GM12878 (cell line): ENCODE data around the gene ZNF888. TPM values are rescaled to one million over a fixed set of nuclear protein-coding genes. Genes with fewer than 3 reads are reported as not detected.
A peak's percentile ranks its signal among the peaks of the same experiment; 100 is the strongest.

Experiments used
- ATAC-seq: fragments of 200-7000 bp; cut with Tn5 transposase; 3 replicates; pipeline ENCODE4 v1.9.1; 2020; ENCODE audit warnings: mild to moderate bottlenecking, moderate library complexity
- BruUV-seq: library from RNA; stranded (reverse); fragments of 400-500 nt; replicated peaks from 2 replicates; lab custom pipeline; 2021; lab: Mats Ljungman, UMichigan
- CTCF ChIA-PET: fragments of 300-600 bp; sonication (Branson Sonifier 250); formaldehyde crosslinking; extraction: SDS; loops from one replicate; lab custom pipeline; 2021; ENCODE audit warnings: inconsistent platforms; lab: Yijun Ruan, JAX
- POLR2A ChIA-PET: fragments of 350-600 bp; formaldehyde crosslinking; extraction: SDS; loops from one replicate; lab custom pipeline; 2021; ENCODE audit warnings: inconsistent platforms; lab: Charles Lee
- RAD21 ChIA-PET: fragments of 300-600 bp; sonication (Branson Sonifier 250); formaldehyde crosslinking; loops from one replicate; lab custom pipeline; 2023; ENCODE audit warnings: antibody characterized with exemption; ENCODE audit not compliant: unreplicated experiment; lab: Charles Lee
- SMC1A ChIA-PET: fragments of 300-600 bp; sonication (Branson Sonifier 250); formaldehyde crosslinking; loops from one replicate; lab custom pipeline; 2023; ENCODE audit not compliant: unreplicated experiment, uncharacterized antibody; lab: Charles Lee
- DNase-seq: peaks from one replicate; pipeline ENCODE4 v3.0.0-alpha.2; 2011; ENCODE audit warnings: low read depth, low spot score
- FAIRE-seq: peaks from 3 replicates; lab custom pipeline; 2011; peaks lifted over from hg19 to GRCh38; lab: Jason Lieb, UNC
- H2AFZ ChIP-seq: 2 replicates; pipeline ENCODE4 v1.6.0; 2011; ENCODE audit warnings: low read depth, low read length, control low read depth; ENCODE audit not compliant: control insufficient read depth
- H3K27ac ChIP-seq: 2 replicates; pipeline ENCODE4 v1.5.1; 2011; ENCODE audit warnings: control low read depth; ENCODE audit not compliant: control insufficient read depth, insufficient read depth
- H3K27me3 ChIP-seq, 2 experiments: replicated peaks in 1 of 2; 2 replicates each; pipeline versions ENCODE4 v1.6.0 to v1.6.1; 2011; ENCODE audit warnings: low read length in 1 of 2; ENCODE audit not compliant: control insufficient read depth in 2 of 2, insufficient read depth in 2 of 2
- H3K36me3 ChIP-seq, 2 experiments: 2 replicates each; pipeline ENCODE4 v1.5.1; 2011; ENCODE audit warnings: low read length in 1 of 2; ENCODE audit not compliant: control insufficient read depth in 2 of 2, insufficient read depth in 2 of 2
- H3K4me1 ChIP-seq: 2 replicates; pipeline ENCODE4 v1.6.1; 2011; ENCODE audit warnings: mild to moderate bottlenecking, low read length, moderate library complexity, mixed read lengths; ENCODE audit not compliant: control insufficient read depth, insufficient read depth
- H3K4me2 ChIP-seq: 2 replicates; pipeline ENCODE4 v1.6.0; 2011; ENCODE audit warnings: control low read depth; ENCODE audit not compliant: control insufficient read depth, insufficient read depth
- H3K4me3 ChIP-seq: fragments of 200-600 bp; sonication (generic); 2 replicates; pipeline ENCODE4 v1.5.1; 2016
- H3K79me2 ChIP-seq: 2 replicates; pipeline ENCODE4 v1.6.0; 2011; ENCODE audit warnings: low read length; ENCODE audit not compliant: control insufficient read depth, insufficient read depth
- H3K9ac ChIP-seq: 2 replicates; pipeline ENCODE4 v1.8.0; 2011; ENCODE audit warnings: low read length, control low read depth, mixed read lengths; ENCODE audit not compliant: control insufficient read depth, insufficient read depth
- H3K9me3 ChIP-seq: replicated peaks from 3 replicates; pipeline ENCODE4 v1.5.1; 2011; ENCODE audit warnings: mild to moderate bottlenecking, low read length; ENCODE audit not compliant: control insufficient read depth, insufficient read depth
- H4K20me1 ChIP-seq: 2 replicates; pipeline ENCODE4 v1.6.0; 2011; ENCODE audit not compliant: control insufficient read depth, insufficient read depth
- ASH2L ChIP-seq: fragments of 300-600, 200-600 bp; sonication (generic); IDR thresholded peaks from 2 replicates; pipeline ENCODE4 v1.6.1; 2017; ENCODE audit warnings: low read depth, mild to moderate bottlenecking, borderline replicate concordance
- BACH1 ChIP-seq: fragments of 450-650 bp; IDR thresholded peaks from 2 replicates; pipeline ENCODE4 v1.6.1; 2017; ENCODE audit warnings: mild to moderate bottlenecking, borderline replicate concordance
- CREB1 ChIP-seq: IDR thresholded peaks from 2 replicates; pipeline ENCODE4 v1.6.1; 2012; ENCODE audit warnings: low read depth, mild to moderate bottlenecking, inconsistent platforms
- ETV6 ChIP-seq, 2 experiments: fragments of 450-650 bp in 1 of 2; IDR thresholded peaks in 1 of 2; conservative IDR thresholded peaks in 1 of 2; 2 replicates each; pipeline ENCODE4 v1.6.1; 2014; ENCODE audit warnings: antibody characterized with exemption in 1 of 2, borderline replicate concordance in 1 of 2, low read depth in 1 of 2, mild to moderate bottlenecking in 1 of 2, moderate library complexity in 1 of 2
- HDGF ChIP-seq: fragments of 450-650 bp; IDR thresholded peaks from 2 replicates; pipeline ENCODE4 v1.6.1; 2016; ENCODE audit warnings: antibody characterized with exemption
- MEF2B ChIP-seq: fragments of 450-650 bp; IDR thresholded peaks from 2 replicates; pipeline ENCODE4 v1.6.1; 2018; ENCODE audit warnings: mild to moderate bottlenecking, moderate library complexity; ENCODE audit not compliant: partially characterized antibody, poor library complexity, severe bottlenecking
- NFIC ChIP-seq: IDR thresholded peaks from 2 replicates; pipeline ENCODE4 v1.6.1; 2012; ENCODE audit warnings: low read depth, mild to moderate bottlenecking, inconsistent platforms, low read length, moderate library complexity
- NFXL1 ChIP-seq: fragments of 450-650 bp; IDR thresholded peaks from 2 replicates; pipeline ENCODE4 v1.6.1; 2017; ENCODE audit warnings: antibody characterized with exemption, mild to moderate bottlenecking, borderline replicate concordance
- NRF1 ChIP-seq: conservative IDR thresholded peaks from 2 replicates; pipeline ENCODE4 v1.6.1; 2011; ENCODE audit warnings: mild to moderate bottlenecking, low read depth, low read length, improper control_type of control experiment
- POLR2AphosphoS5 ChIP-seq: IDR thresholded peaks from 2 replicates; pipeline ENCODE4 v1.6.1; 2011; ENCODE audit warnings: mild to moderate bottlenecking, low read length, inconsistent platforms
- SMAD1 ChIP-seq: fragments of 450-650 bp; IDR thresholded peaks from 2 replicates; pipeline ENCODE4 v1.6.1; 2018; ENCODE audit warnings: mild to moderate bottlenecking, low read depth; ENCODE audit not compliant: partially characterized antibody
- SPI1 ChIP-seq: IDR thresholded peaks from 2 replicates; pipeline ENCODE4 v1.6.1; 2011; ENCODE audit warnings: low read depth, mild to moderate bottlenecking, low read length, moderate library complexity, borderline replicate concordance; ENCODE audit not compliant: insufficient read depth
- TARDBP ChIP-seq: IDR thresholded peaks from 2 replicates; pipeline ENCODE4 v1.6.1; 2016; ENCODE audit warnings: borderline replicate concordance
- TBL1XR1 ChIP-seq: IDR thresholded peaks from 2 replicates; pipeline ENCODE4 v1.6.1; 2012; ENCODE audit warnings: low read depth, low read length, improper control_type of control experiment
- WRNIP1 ChIP-seq: IDR thresholded peaks from 2 replicates; pipeline ENCODE4 v1.6.1; 2011; ENCODE audit warnings: low read depth, low read length, improper control_type of control experiment, borderline replicate concordance
- ZNF24 ChIP-seq: fragments of 450-650 bp; IDR thresholded peaks from 2 replicates; pipeline ENCODE4 v1.6.1; 2017; ENCODE audit warnings: antibody characterized with exemption, mild to moderate bottlenecking
- WGBS: methylation state at CpG from one replicate; pipeline ENCODE4 v1.1.6; 2016; ENCODE audit warnings: low lambda C conversion rate; ENCODE audit not compliant: insufficient replicate concordance, insufficient coverage; ENCODE audit errors: missing lambda C conversion rate; 5-methylcytosine and 5-hydroxymethylcytosine counted together
- in situ Hi-C: fragments of 300-500 bp; cut with MboI; formaldehyde crosslinking; loops from 9 replicates; pipeline ENCODE4 v1.14.3; 2018; ENCODE audit warnings: mixed read lengths
- intact Hi-C: fragments of 100-400 bp; cut with micrococcal nuclease; formaldehyde crosslinking; loops from one replicate; pipeline ENCODE4 v1.14.2; 2022; ENCODE audit not compliant: unreplicated experiment
- polyA plus RNA-seq, 11 experiments: library from polyadenylated mRNA; depleted of rRNA in 4 of 11; unstranded in 6 of 11; stranded (reverse) in 5 of 11; fragments of >200 nt; fragmentation: Nextera tagmentation in 4 of 11; fragmentation: Illumina TruSeq in 1 of 11; extraction: Ambion mirVana in 4 of 11; extraction: Trizol in 1 of 11; gene quantifications; 1 replicate in 1 of 11; 2 replicates in 10 of 11; pipeline versions ENCODE4 v1.2.1 to v1.2.3, GENCODE V29; 2011 to 2016; ENCODE audit warnings: inconsistent platforms in 2 of 11, missing spikeins in 2 of 11, low read depth in 1 of 11
- total RNA-seq, 4 experiments: library from RNA; depleted of rRNA in 3 of 4; stranded (reverse); fragments of >200 nt in 3 of 4; fragmentation: Illumina TruSeq in 1 of 4; extraction: Trizol in 1 of 4; gene quantifications; 2 replicates each; pipeline versions ENCODE4 v1.2.1 to v1.2.3, GENCODE V29; 2013 to 2021
- TF ChIP-seq, protein P1 (sequence below): IDR thresholded peaks from 2 replicates; pipeline ENCODE4 v1.6.1; 2011; ENCODE audit warnings: borderline replicate concordance, low read depth, mild to moderate bottlenecking, moderate library complexity, mixed read lengths, low read length; ENCODE audit not compliant: insufficient read depth; ENCODE audit errors: extremely low read length
- TF ChIP-seq, protein P2 (sequence below): IDR thresholded peaks from 2 replicates; pipeline ENCODE4 v1.6.1; 2012; ENCODE audit warnings: low read depth, low read length, improper control_type of control experiment
- TF ChIP-seq, protein P3 (sequence below): fragments of 450-650 bp; formaldehyde crosslinking; IDR thresholded peaks from 2 replicates; pipeline ENCODE4 v1.4.0; 2022; ENCODE audit warnings: mild to moderate bottlenecking, moderate library complexity

ZNF888 gene
- total and polyA plus RNA-seq, 10 of the 15 experiments (the other 5 are each of a cell fraction or from before 2014, with no cell fraction given): 0.26 to 4.3 (median 2.7) TPM

DNA sequence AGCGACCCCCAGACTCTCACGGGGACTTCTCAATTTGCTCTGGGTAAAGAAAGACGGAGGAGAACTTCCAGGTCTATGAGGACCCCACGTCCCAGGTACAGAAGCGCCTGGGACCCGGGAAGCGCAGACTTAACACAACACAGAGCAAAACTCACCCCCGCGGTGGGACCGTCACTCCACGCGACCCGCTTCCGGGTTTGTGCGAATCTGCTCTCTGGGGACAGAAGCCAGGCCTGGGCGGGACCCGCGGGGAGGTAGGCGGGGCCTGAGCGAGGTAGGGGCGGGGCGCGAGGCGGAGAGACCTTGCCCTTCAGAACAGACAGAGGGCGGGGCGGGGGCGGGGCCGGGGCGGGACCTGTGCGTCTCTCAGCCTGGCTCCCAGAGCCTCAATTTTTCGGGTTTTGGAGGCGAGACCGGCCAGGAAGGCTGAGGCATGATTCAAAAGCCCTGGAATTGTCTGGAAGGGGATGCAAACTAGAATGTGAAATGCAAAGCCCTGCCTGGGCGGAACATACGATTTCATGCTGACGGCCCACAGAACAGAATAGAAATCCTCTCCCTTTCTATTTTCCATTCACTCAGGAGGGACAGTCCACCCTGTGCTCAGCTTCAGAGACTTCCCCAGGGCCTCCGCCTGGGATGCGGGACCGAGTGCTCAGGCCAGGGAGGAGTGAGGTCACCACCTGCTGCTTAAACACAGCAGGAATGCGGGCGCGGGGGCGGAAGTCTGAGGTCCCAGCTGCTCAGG is 19.3 kb upstream of the ZNF888 start:
- BruUV-seq: no TSS peak
- ChIA-PET RAD21 (no interaction called here), SMC1A (interaction anchor here (0.9 kb wide), 1 partner anchor 20 kb away, joined by 3 read pairs; the partner anchor contains the start of gene ZNF816), CTCF (no interaction called here), POLR2A (interaction anchor here (0.7 kb wide), 1 partner anchor 21 kb away, joined by 3 read pairs; no protein-coding TSS in a partner anchor)
- in situ Hi-C loops: loop anchor here (5.0 kb wide), 1 partner anchor 85 kb away; the partner anchor contains the start of gene ZNF468
- FAIRE-seq (peak; percentile 7), DNase-seq (peak; percentile 48), ATAC-seq (peak; percentile 99)
- peak overlapping the region; percentile 90 for H3K4me3 ChIP-seq
- H3K4me2 ChIP-seq: peak overlapping the region; percentile 87
- H3K79me2 ChIP-seq: peaks cover 4% of the 10 kb centered on the region
- no peaks in the 10 kb centered on the region for H4K20me1 ChIP-seq
- no peaks in the 10 kb centered on the region for H3K27me3 ChIP-seq
- no peaks in the 10 kb centered on the region for H3K36me3 ChIP-seq
- H2AFZ ChIP-seq: peak overlapping the region; percentile 89
- no peaks in the 10 kb centered on the region for H3K4me1 ChIP-seq
- H3K9me3 ChIP-seq: no peaks in the 10 kb centered on the region; the same call in 1 of the 3 replicates
- intact Hi-C loops: no loop called here
- H3K9ac ChIP-seq: peak overlapping the region; percentile 84
- H3K27ac ChIP-seq: peak overlapping the region; percentile 77
- under 1% methylated on average over 30 of the region's 43 CpGs for WGBS
- TF ChIP-seq ZNF24 (no peak), SPI1 (no peak), TARDBP (no peak), SMAD1 (no peak), ETV6 (conservative IDR thresholded peaks at IDR 0.05 in 1 of 2, IDR thresholded peaks at IDR 0.05 in 1 of 2; ENCODE audit: borderline replicate concordance in 1 of 2, low read depth in 1 of 2) (no peak), TBL1XR1 (no peak), NFIC (no peak), BACH1 (no peak), NRF1 (no peak), NFXL1 (no peak), WRNIP1 (no peak), ASH2L (no peak), POLR2AphosphoS5 (peak; percentile 87), MEF2B (peak; percentile 90), CREB1 (peak; percentile 61), HDGF (no peak)
- TF ChIP-seq, protein P1, sequence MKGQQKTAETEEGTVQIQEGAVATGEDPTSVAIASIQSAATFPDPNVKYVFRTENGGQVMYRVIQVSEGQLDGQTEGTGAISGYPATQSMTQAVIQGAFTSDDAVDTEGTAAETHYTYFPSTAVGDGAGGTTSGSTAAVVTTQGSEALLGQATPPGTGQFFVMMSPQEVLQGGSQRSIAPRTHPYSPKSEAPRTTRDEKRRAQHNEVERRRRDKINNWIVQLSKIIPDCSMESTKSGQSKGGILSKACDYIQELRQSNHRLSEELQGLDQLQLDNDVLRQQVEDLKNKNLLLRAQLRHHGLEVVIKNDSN: no peak
- TF ChIP-seq, protein P2, sequence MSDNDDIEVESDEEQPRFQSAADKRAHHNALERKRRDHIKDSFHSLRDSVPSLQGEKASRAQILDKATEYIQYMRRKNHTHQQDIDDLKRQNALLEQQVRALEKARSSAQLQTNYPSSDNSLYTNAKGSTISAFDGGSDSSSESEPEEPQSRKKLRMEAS: peak; percentile 51; the same call in 1 of the 2 replicates
- TF ChIP-seq, protein P3, sequence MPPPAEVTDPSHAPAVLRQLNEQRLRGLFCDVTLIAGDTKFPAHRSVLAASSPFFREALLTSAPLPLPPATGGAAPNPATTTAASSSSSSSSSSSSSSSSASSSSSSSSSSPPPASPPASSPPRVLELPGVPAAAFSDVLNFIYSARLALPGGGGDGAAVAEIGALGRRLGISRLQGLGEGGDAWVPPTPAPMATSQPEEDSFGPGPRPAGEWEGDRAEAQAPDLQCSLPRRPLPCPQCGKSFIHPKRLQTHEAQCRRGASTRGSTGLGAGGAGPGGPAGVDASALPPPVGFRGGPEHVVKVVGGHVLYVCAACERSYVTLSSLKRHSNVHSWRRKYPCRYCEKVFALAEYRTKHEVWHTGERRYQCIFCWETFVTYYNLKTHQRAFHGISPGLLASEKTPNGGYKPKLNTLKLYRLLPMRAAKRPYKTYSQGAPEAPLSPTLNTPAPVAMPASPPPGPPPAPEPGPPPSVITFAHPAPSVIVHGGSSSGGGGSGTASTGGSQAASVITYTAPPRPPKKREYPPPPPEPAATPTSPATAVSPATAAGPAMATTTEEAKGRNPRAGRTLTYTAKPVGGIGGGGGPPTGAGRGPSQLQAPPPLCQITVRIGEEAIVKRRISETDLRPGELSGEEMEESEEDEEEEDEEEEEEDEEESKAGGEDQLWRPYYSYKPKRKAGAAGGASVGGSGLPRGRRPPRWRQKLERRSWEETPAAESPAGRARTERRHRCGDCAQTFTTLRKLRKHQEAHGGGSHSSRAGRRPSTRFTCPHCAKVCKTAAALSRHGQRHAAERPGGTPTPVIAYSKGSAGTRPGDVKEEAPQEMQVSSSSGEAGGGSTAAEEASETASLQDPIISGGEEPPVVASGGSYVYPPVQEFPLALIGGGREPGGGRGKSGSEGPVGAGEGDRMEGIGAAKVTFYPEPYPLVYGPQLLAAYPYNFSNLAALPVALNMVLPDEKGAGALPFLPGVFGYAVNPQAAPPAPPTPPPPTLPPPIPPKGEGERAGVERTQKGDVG: no peak
